GM18951 (cell line): Measurements from ENCODE around the gene POLE.
"Not testable (repeated sequence)": the region's sequence is repeated elsewhere in the genome, so short reads cannot be mapped to it uniquely, and the experiment has no call there.

Experiments
- POLR2A ChIP-seq: IDR thresholded peaks from 4 replicates; pipeline ENCODE4 v1.6.1; 2011; ENCODE audit warnings: mild to moderate bottlenecking; ENCODE audit not compliant: insufficient read length, insufficient read depth; ENCODE audit errors: extremely low read depth
- in situ Hi-C: fragments of 300-500 bp; cut with MboI; formaldehyde crosslinking; loops from one replicate; pipeline ENCODE4 v1.12.0; 2022; ENCODE audit warnings: low sequenced_read_pairs, mixed read lengths, inconsistent platforms; ENCODE audit not compliant: unreplicated experiment

The POLE gene

DNA sequence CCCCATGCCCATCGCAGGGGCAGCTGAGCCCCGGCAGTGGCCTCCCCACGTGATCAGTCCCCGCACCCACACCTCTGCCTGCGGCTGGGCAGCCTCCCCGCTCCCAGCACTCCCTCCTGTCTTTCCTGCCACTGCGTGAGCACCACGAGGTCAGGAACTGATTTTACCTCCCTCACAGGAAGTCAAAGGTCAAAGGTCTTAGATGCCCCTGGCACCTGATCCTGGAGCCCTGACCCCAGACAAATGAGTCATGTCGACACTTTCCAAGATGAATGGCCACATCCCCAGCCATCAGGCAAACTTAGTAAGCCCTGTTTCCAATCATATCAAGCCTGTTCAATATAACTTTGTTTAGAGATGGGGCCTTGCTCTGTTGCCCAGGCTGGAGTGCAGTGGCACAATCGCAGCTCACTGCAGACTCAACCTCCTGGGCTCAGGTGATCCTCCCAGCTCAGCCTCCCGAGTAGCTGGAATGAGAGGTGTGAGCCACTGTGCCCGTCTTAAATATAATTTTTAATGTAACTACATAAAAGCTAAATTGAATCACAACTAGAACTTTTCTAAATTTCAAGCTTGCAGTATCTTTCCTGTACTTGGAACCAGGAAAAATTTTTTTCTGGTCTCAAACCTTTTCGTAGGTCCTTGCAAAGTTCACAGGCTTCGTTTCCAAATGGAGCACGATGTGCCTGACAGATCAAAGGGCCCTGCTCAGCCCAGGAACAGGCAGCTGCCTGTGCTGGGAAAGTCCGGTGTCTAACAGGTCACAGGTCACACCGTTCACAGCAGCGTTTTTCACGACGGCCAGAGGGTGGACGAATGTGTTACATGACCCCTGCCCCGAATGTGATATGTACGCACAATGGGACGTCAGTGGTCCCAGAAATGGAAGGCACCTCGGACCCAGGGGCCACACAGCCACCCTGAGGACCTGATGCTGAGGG lies 78.6 kb downstream of the POLE start:
- in situ Hi-C loops: no loop called here
- no peak for TF ChIP-seq POLR2A

DNA sequence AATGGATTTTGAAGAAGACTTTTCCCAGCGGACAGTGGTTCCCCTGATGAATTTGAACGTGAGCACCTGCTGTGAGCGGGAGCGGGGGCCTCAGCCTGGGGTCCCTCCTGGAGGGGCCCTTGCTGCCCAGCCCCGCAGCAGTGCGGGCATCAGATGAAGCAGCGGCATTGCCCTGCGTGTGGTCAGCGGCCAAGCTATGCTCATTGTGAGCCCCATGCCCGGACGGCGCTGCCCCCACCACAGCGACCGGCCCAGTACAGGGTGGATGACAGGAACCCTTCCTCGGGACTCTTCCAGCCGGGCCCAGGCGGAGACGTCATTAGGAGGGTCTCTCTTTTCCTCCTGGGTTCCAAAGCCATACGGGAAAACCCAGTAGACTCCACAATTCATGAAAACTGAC lies 80.2 kb downstream of the POLE start:
- no peak for TF ChIP-seq POLR2A
- in situ Hi-C loops: no loop called here

GRCh38 chr12:132606466-132606865 lies 80.7 kb downstream of the POLE start:
- TF ChIP-seq POLR2A: no peak
- in situ Hi-C loops: no loop called here

DNA sequence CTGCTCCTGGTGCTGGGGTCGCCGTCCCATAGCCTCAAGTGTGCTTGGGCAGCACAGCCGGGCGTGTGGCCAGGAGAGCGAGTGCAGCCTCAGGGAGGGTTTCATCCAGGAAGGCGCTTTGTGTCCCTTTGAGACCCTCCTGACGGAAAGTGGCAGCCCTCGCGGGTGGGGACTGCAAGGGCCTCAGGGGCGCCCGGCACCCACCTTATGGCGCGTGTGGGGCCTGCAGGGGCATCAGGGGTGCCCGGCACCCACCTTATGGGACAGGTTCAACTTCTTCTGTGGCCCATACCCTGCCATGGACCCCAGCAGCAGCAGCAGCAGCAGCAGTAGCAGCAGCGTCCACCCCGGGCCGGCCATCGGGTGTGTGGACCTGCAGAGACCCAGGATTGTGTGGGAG lies 81.2 kb downstream of the POLE start:
- TF ChIP-seq POLR2A: no peak
- in situ Hi-C loops: no loop called here

DNA sequence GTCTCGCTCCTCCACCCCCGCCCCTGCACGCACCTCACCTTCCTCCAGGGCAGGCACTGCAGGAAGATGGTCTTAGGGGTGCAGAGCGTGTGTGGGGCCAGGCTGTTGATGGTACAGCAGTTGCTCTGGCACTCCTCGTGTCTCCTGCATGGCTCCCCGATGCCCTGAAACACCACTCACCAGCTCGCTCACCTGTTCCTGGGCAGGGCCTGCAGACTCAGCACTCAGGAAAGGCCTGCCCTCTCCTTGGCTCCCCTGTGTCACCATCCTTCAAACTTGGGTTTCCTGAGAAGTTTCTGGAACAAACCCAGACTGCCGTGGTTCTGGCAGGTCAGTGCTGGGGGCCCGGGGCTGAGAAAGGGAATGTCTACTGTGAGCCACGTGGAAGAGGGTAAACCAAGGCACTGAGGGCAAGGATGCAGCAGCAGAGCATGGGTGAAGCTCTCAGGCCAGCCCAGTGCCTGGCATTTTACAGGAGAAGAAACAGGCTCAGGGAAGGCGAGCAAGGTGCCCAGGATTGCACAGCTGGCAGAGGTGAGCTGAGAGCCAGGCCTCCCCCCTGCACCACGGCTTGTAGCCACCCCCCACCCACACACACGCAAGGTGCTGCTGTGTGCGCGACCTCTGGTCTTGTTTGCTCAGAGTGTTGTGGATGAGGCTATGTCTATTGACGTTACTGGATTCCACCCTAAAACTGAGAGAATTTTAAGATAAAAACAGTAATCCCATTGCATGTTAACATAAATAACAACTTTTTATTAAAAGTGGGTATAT lies 82.3 kb downstream of the POLE start:
- TF ChIP-seq POLR2A: no peak
- in situ Hi-C loops: no loop called here

DNA sequence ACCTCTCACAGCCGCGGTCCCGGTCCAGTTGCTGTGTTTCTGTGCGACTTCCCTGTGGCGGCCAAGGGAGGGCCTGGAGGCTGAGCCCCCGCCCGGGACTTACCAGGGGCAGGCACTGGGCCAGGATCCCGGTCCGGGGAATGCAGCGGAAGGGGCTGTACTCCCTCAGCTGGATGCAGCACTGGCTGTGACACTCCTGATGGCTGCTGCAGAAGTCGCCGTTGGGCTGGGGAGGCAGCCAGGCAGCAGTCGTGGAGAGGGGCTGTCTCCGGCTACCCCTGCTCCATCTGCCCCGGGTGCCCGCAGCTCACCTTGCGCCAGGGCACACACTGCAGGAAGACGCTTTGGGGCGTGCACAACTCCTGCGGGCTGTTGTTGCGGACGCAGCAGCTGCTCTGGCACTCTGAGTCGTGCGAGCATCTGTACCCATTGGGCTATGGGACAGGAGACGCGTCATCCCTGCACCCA lies 83.0 kb downstream of the POLE start:
- in situ Hi-C loops: no loop called here
- no peak for TF ChIP-seq POLR2A

DNA sequence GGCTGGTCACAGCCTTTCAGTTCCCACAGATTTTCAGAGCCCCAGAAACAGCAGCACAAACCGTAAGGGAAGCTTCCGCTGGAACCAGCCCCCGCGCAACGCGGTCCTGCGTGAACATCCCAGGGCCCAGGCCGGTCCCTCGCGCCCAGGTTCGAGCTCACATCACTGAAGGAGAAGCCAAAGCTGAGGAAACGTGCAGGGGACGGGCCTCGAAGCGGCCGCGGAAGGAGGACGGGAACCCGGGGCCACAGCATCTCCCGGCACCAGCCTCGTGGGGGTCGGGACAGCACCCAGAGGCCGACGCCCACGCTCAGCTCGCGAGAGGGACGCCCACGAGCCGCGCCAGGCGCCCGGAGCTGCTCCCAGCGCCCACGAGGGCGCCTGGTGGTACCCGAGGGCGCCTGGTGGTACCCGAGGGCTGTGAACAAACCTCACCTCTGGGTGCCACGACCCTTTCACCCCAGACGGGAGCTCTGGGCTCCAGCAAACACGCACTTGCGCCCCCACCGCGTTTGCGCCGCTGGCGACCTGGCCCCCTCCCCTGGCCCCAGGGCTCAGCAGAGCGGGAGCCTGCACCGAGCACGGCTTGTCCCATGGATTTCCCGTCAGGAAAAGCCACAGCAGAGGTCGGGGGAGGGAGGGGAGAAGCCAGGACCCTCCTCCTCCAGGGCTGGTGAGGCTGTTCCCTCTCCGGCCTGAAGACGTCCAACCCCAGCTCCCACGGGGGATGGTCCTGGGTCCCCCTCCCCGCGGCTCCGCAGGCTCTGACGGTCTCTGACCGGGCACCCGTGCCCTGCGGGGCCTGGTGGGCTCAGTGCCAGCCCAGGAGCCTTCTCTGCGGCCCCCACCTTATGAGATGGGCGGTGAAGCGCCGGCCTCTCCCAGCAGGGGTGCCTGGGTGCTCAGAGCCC lies 83.6 kb downstream of the POLE start:
- in situ Hi-C loops: no loop called here
- no peak for TF ChIP-seq POLR2A

DNA sequence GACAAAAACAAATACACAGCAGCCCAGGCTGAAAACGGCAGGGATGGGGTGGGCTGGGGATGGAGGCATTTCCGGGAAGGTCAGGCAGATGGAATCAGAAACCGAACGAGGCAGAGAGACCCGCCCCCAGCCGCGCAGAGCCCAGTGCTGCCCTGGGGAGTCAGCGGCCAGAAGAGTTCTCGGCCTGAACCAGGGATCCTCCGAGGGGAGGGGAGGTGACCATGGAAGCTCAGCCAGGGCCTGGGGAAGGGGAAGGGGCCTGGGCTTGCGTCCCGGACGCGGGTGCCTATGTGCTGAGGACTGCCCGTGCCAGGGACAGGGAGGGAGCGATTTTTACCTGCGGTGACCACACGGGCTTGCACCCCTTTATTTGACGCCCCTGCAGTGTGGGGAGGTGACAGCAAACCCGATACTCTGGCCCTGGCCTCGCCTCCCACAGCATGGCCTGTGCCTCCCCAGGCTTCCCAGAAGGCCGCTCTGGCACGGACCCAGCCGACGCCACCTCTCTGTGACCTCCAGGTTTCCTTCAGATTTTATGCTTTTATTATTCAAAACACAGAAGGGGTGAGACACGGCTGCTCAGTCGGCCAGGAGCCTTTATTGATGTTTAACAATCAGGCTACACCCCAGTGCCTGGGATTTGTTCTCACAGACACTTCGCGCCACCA lies 84.4 kb downstream of the POLE start:
- in situ Hi-C loops: no loop called here
- TF ChIP-seq POLR2A: no peak

DNA sequence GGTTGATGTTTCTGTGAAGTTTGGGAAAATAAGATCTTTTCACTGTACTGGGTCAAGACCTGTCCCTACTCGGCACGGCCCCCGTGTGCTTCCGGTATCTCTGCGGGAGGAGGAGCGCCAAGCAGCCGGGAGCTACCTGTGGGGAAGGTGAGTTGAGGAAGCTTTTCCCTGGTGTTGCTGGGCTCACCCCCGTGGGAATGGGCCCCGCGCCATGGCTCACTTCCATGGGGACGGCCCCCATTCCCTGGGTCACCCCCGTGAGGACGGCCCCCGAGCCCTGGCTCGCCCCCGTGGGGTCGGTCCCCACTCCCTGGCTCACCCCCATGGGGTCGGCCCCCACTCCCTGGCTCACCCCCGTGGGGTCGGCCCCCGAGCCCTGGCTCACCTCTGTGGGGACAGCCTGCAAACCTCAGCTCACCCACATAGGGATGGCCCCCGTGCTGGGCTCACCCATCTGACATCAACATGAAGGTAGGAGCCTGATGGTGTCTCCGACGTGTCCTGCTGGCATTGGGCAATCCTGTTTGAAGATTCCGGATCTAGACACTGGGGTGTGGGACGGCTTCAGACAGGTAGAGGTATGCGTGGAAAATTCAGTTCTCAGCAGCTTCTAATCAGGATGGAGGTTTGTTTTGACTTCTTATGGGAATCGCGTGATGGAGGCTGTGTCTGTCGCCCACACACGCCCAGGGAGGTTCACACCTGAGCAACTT lies 85.8 kb downstream of the POLE start:
- TF ChIP-seq POLR2A: no peak
- in situ Hi-C loops: no loop called here

- TF ChIP-seq POLR2A: no peak
- in situ Hi-C loops: no loop called here
These were observed 86.8 kb downstream of the POLE start for GRCh38 chr12:132600048-132601032.

DNA sequence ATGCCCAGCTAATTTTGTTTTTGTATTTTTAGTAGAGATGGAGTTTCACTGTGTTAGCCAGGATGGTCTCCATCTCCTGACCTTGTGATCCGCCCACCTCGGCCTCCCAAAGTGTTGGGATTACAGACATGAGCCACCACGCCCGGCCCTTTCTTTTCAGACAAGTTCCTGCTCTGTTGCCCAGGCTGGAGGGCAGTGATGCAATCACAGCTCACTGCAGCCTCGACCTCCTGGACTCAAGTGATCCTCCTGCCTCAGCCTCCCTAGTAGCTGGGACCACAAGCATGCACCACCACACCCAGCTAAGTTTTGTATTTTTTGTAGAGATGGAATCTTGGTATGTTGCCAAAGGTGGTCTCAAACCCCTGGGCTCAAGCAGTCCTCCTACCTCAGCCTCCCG lies 87.6 kb downstream of the POLE start:
- in situ Hi-C loops: not testable (repeated sequence)
